Lung (tissue), 12 donors: ENCODE measurements around the gene FSCN2. TPM values are rescaled to one million over a fixed set of nuclear protein-coding genes. Genes with fewer than 3 reads are reported as not detected.

Experiments used
- ATAC-seq: fragments of 200-7000 bp; cut with Tn5 transposase; one replicate; pipeline ENCODE4 v1.9.1; 2020; ENCODE audit warnings: moderate number of reproducible peaks; ENCODE audit not compliant: insufficient read depth, low FRiP score
- DNase-seq, 3 donors: peaks; one replicate each; pipeline ENCODE4 v3.0.0-alpha.2; 2013 to 2017
- H3K27ac ChIP-seq, 2 donors: one replicate each; pipeline ENCODE4 v1.5.1; 2013; ENCODE audit warnings: mild to moderate bottlenecking in 2 of 2, moderate library complexity in 2 of 2, control low read depth in 1 of 2, inconsistent platforms in 1 of 2, low read depth in 1 of 2, low read length in 1 of 2
- H3K27me3 ChIP-seq, 3 donors: one replicate each; pipeline ENCODE4 v1.5.1; 2013; ENCODE audit warnings: low read length in 2 of 3; ENCODE audit not compliant: control insufficient read depth in 3 of 3, insufficient read depth in 3 of 3
- H3K36me3 ChIP-seq, 4 donors: one replicate each; pipeline ENCODE4 v1.5.1; 2013; ENCODE audit warnings: low read length in 4 of 4, mild to moderate bottlenecking in 1 of 4, moderate library complexity in 1 of 4; ENCODE audit not compliant: control insufficient read depth in 4 of 4, insufficient read depth in 4 of 4
- H3K4me1 ChIP-seq, 5 donors: one replicate each; pipeline ENCODE4 v1.5.1; 2013; ENCODE audit warnings: low read length in 5 of 5, mild to moderate bottlenecking in 2 of 5, moderate library complexity in 1 of 5; ENCODE audit not compliant: control insufficient read depth in 5 of 5, insufficient read depth in 5 of 5
- H3K4me3 ChIP-seq: one replicate; pipeline ENCODE4 v1.5.1; 2013; ENCODE audit warnings: mild to moderate bottlenecking, control low read depth, moderate library complexity
- H3K9ac ChIP-seq, 2 donors: one replicate each; pipeline ENCODE4 v1.5.1; 2013; ENCODE audit warnings: low read length in 2 of 2, control low read depth in 1 of 2; ENCODE audit not compliant: insufficient read depth in 1 of 2
- H3K9me3 ChIP-seq, 4 donors: one replicate each; pipeline ENCODE4 v1.5.1; 2013; ENCODE audit warnings: low read length in 3 of 4, mild to moderate bottlenecking in 1 of 4, moderate library complexity in 1 of 4; ENCODE audit not compliant: control insufficient read depth in 4 of 4, insufficient read depth in 3 of 4
- CTCF ChIP-seq: IDR thresholded peaks from 2 replicates; pipeline ENCODE4 v1.5.1; 2012; ENCODE audit warnings: mild to moderate bottlenecking; ENCODE audit errors: control extremely low read depth, extremely low read depth
- WGBS, 2 donors: extraction: QIAGEN DNeasy Blood & Tissue Kit; methylation state at CpG; one replicate each; pipeline ENCODE4 v1.1.7; 2013; 5-methylcytosine and 5-hydroxymethylcytosine counted together
- polyA plus RNA-seq, 2 donors: library from polyadenylated mRNA; stranded (reverse); fragments of 200-250 nt; gene quantifications; one replicate each; pipeline ENCODE4 v1.2.1, GENCODE V29; 2013
- total RNA-seq, 2 donors: library from RNA; depleted of rRNA in 1 of 2; stranded (reverse); fragments of >200 nt in 1 of 2; gene quantifications; one replicate each; pipeline ENCODE4 v1.2.1, GENCODE V29; 2014 to 2021
- donor health status: control.
- donor health status: control.
- donor health status: Bipolar disorder and iron deficiency.
- donor health status: healthy.
- donor health status: DM: yes; HTN: yes; CAD: no.

Gene FSCN2
- total and polyA plus RNA-seq, 4 donors = 0.46 to 3.9 (median 1.9) TPM

GRCh38 chr17:81512562-81513371 lies 15.4 kb upstream of the FSCN2 start, which contains the start of gene ACTG1:
Gene ACTG1, minus strand, starts transcription at chr17:81512799. Its CDS starts 445 bp downstream, at chr17:81512354.
- no peaks in the 10 kb centered on the region for H3K27me3 ChIP-seq
- ATAC-seq = peak; percentile 71
- TF ChIP-seq CTCF = no peak
- peak within 1 kb of the TSS; percentile 99 for H3K27ac ChIP-seq
- H3K9me3 ChIP-seq = peaks cover 0 to 5% (median 0%) of the 10 kb centered on the region in 4 donors
- H3K36me3 ChIP-seq = peaks cover 18 to 39% (median 30%) of the 10 kb centered on the region in 4 donors
- 0 to 1% methylated on average over 67 to 111 of the region's 111 CpGs for WGBS, 2 donors
- peak within 1 kb of the TSS; percentile 82 to 86 for H3K9ac ChIP-seq
- H3K4me1 ChIP-seq = peaks cover 3 to 33% (median 12%) of the 10 kb centered on the region in 5 donors
- DNase-seq = peak; percentile 96 to 97 (median 96)
- peak within 1 kb of the TSS; percentile 90 for H3K4me3 ChIP-seq

GRCh38 chr17:81513372-81513752 lies 14.8 kb upstream of the FSCN2 start:
- Histone ChIP-seq H3K4me1 (peaks cover 3 to 39% (median 16%) of the 10 kb centered on the region in 5 donors), H3K4me3 (peak overlapping the region; percentile 73), H3K9me3 (peaks cover 0 to 5% (median 0%) of the 10 kb centered on the region in 4 donors), H3K27ac (peak overlapping the region; percentile 99), H3K36me3 (peaks cover 18 to 39% (median 30%) of the 10 kb centered on the region in 4 donors), H3K9ac (peak overlapping the region in 1 of 2 donors; percentile 86), H3K27me3 (no peaks in the 10 kb centered on the region)
- WGBS, 2 donors = 0% methylated on average over 17 to 23 of the region's 23 CpGs
- no peak for TF ChIP-seq CTCF
- ATAC-seq = no peak
- peak; percentile 75 to 79 (median 78) for DNase-seq

GRCh38 chr17:81513753-81514488 lies 14.3 kb upstream of the FSCN2 start:
- H3K27me3 ChIP-seq = no peaks in the 10 kb centered on the region
- peak overlapping the region; percentile 99 for H3K27ac ChIP-seq
- peaks cover 0 to 5% (median 0%) of the 10 kb centered on the region in 4 donors for H3K9me3 ChIP-seq
- no peak for TF ChIP-seq CTCF
- 0 to 1% methylated on average over 63 to 64 of the region's 64 CpGs for WGBS, 2 donors
- DNase-seq = peak; percentile 79 to 81 (median 79)
- peaks cover 3 to 42% (median 19%) of the 10 kb centered on the region in 5 donors for H3K4me1 ChIP-seq
- H3K4me3 ChIP-seq = peak overlapping the region; percentile 73
- H3K9ac ChIP-seq = peak overlapping the region; percentile 55 to 86
- peaks cover 18 to 34% (median 28%) of the 10 kb centered on the region in 4 donors for H3K36me3 ChIP-seq
- no peak for ATAC-seq
